GM18526 (cell line): ENCODE data around the gene ALDH2.

Source experiments
- POLR2A ChIP-seq: IDR thresholded peaks from 3 replicates; pipeline ENCODE4 v1.6.1; 2011; ENCODE audit not compliant: insufficient read length; ENCODE audit errors: extremely low read depth

ALDH2 gene

GRCh38 chr12:111758120-111758561 lies 8.6 kb upstream of the ALDH2 start:
- TF ChIP-seq POLR2A, result no peak

- no peak for TF ChIP-seq POLR2A
Observed at GRCh38 chr12:111759271-111759670, 7.5 kb upstream of the ALDH2 start.

GRCh38 chr12:111759991-111760390 lies 6.7 kb upstream of the ALDH2 start:
- no peak for TF ChIP-seq POLR2A

GRCh38 chr12:111761099-111761498 lies 5.6 kb upstream of the ALDH2 start:
- no peak for TF ChIP-seq POLR2A

- TF ChIP-seq POLR2A, result no peak
Observed at GRCh38 chr12:111761706-111762105, 5.0 kb upstream of the ALDH2 start.

- no peak for TF ChIP-seq POLR2A
Observed at GRCh38 chr12:111764120-111764821, 2.5 kb upstream of the ALDH2 start.

GRCh38 chr12:111767362-111768158 lies 827 bp downstream of the ALDH2 start:
- no peak for TF ChIP-seq POLR2A

- no peak for TF ChIP-seq POLR2A
Observed at GRCh38 chr12:111768159-111768895, 1.6 kb downstream of the ALDH2 start.

GRCh38 chr12:111769599-111769998 lies 2.9 kb downstream of the ALDH2 start:
- TF ChIP-seq POLR2A, result no peak

- no peak for TF ChIP-seq POLR2A
Observed at GRCh38 chr12:111773801-111774551, 7.2 kb downstream of the ALDH2 start.

GRCh38 chr12:111775205-111776193 lies 8.8 kb downstream of the ALDH2 start:
- TF ChIP-seq POLR2A, result peak; percentile 59

- no peak for TF ChIP-seq POLR2A
Observed at GRCh38 chr12:111776836-111777344, 10.2 kb downstream of the ALDH2 start.

- peak; percentile 42 for TF ChIP-seq POLR2A
Observed at GRCh38 chr12:111777345-111778045, 10.8 kb downstream of the ALDH2 start.
